Activated CD8-positive, alpha-beta memory T cell treated with anti-CD3 and anti-CD28 coated beads for 24 hours (primary cell): ENCODE data around the gene SCARB2.

Experiments used
- DNase-seq: peaks from one replicate; pipeline ENCODE4 v3.0.0-alpha.2; 2020

SCARB2 gene

DNA sequence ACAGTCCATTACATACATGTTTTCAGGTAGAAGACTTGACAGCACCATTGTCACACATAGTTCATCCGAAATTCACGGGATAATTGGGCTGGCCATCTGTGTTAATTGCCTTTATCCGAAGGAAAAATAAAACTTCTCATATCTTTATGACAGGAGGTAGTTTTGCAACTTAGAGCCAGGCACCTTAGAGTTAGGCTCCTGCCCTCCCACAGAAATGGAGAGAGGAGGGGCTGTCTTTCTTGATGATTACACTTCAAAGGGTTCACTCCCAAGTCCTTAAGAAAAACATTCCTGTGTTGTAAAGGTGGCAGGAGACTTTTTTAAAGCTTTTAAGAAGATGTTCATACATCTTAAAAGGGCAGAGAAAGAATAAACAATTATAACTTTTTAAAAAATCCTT lies 10.5 kb upstream of the SCARB2 start:
- DNase-seq = no peak

GRCh38 chr4:76219299-76220055 lies 5.9 kb upstream of the SCARB2 start:
- DNase-seq = no peak

DNA sequence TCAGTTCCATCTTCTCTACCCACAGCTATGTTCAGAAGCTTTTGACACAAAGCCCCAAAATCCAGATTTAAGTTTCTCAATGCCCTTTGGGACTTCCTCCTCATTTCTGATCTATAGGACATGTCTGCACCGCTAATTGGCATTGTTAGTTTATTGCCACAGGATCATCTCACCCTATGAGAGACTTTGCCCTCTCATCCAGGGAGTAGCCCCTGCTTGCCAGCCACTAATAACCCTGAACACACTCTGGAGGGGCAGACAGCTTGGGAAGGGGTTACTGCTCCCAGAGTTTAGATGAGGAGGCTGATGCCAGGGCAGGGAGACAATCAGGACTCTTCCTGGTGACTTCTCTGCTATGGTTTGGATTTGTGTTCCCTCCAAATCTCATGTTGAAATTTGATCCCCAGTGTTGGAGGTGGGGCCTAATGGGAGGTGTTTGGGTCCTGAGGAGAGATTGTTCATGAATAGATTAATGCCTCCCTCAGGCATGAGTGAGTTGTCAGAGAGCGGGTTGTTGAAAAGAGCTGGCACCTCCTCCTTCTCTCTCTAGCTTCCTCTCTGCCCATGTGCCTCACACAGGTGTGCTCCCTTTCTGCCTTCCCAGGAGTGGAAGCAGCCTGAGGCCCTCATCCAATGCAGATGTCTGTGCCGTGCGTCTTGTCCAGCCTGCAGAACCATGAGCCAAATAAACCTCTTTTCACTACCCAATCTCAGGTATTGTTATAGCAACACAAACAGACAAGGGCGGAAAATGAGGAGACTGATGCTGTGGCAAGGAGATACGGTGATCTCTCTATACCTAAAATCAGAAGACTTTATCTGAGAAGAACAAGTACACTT lies 3.6 kb upstream of the SCARB2 start:
- DNase-seq = no peak

DNA sequence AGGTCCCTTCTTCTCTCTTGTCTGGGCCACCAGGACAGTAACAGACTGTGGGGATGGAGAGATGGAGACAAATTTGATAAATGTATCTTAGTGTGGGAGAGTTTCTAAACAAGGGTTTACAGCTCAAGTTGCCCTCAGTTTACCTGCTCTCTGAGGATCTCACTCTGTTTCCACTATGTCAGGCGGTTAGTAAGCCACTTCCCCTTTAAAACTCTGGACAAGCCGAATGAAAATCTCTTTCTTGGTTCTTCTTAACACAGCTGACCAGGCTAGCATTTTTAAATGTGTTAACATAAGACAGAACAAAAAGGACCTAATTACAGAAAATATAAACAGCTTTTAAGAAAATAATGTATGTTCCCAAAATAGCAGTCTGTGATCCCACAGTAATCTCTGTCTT lies 2.9 kb upstream of the SCARB2 start:
- no peak for DNase-seq

- DNase-seq = no peak
Measured at GRCh38 chr4:76215077-76215476, 1.5 kb upstream of the SCARB2 start.

- no peak for DNase-seq
Measured at GRCh38 chr4:76214177-76214675, 602 bp upstream of the SCARB2 start.

DNA sequence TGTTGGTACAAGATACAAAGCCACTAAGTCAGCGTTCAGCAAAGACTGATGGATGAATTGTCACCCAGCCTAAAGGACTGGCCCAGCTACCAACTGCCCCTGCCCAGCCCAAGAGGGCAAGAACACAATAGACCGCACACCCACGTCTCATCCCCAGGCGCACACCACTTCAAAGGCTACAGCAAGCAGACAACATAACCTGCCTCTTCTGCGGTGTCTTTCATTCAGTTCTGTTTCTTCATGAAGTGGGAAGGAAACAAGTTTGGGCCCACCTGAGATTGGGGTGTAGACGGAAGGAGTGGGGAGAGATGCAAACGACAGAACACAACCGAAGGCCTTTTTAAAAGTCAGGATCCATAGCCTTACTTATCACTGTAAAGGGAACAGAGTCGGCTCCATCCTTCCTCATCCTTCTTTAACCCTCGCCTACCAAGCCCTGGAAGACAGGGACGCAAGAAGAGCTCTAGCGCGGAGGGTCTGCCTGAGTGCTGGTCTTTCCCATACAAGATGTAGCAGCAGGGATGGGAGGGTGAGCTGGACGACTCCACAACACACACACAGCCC lies 691 bp downstream of the SCARB2 start:
- DNase-seq = peak; percentile 68

GRCh38 chr4:76211769-76212708 lies 1.6 kb downstream of the SCARB2 start:
- DNase-seq = no peak

- no peak for DNase-seq
Measured at GRCh38 chr4:76210452-76210851, 3.2 kb downstream of the SCARB2 start.

- DNase-seq = no peak
Measured at GRCh38 chr4:76209881-76210280, 3.7 kb downstream of the SCARB2 start.

- DNase-seq = no peak
Measured at GRCh38 chr4:76208005-76208765, 5.4 kb downstream of the SCARB2 start.

GRCh38 chr4:76207549-76207948 lies 6.1 kb downstream of the SCARB2 start:
- DNase-seq = no peak

- DNase-seq = no peak
Measured at GRCh38 chr4:76206222-76206942, 7.2 kb downstream of the SCARB2 start.

DNA sequence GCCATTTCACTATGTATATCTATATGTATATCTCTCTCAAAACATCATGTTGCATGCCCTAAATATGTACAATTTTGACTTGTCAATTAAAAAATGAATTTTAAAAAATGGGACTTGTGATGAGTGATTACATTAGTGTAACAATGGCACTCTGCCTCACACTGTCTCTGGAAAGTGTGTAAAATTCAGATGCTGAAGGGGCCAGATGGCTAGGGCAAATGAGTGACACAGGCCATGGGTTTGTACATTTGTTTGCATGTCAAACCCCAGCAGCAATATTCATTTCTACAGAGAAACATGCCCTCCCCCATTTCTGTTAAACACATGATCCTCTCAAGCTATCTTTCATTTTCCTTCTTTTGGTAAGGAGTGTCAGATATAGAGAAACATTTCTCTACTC lies 8.1 kb downstream of the SCARB2 start:
- DNase-seq = no peak

DNA sequence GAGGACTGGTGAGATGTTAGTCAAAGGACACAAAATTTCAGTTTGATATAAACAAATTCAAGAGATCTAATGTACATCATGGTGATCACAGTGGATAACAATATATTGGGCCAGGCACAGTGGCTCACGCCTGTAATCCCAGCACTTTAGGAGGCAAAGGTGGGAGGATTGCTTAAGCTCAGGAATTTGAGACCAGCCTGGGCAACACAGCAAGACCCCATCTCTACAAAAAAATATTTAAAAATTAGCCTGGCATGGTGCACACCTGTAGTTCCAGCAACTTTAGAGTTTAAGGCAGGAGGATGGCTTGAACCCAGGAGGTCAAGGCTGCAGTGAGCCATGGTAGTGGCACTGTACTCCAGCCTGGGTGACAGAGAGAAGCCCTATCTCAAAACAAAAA lies 8.7 kb downstream of the SCARB2 start:
- no peak for DNase-seq

DNA sequence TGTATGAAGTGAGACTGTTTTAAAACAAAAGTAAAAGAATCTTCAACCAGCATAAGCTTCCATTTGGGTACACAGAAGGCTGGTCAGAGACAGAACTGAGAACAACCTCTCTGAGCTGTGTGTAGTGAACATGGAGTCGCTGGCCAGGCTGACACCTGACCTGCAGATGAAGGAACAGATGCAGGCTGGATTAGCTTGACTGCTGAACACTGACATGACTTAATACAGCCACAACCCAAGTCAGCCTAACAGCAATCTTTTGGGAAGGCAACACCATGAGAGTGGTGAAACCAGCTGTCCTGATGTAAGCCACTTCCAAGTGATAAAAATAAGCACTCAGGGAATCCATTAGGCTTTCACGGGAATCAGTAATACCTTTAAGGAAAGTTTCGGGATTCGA lies 10.1 kb downstream of the SCARB2 start:
- DNase-seq = no peak

- no peak for DNase-seq
Measured at GRCh38 chr4:76201276-76201675, 12.3 kb downstream of the SCARB2 start.

DNA sequence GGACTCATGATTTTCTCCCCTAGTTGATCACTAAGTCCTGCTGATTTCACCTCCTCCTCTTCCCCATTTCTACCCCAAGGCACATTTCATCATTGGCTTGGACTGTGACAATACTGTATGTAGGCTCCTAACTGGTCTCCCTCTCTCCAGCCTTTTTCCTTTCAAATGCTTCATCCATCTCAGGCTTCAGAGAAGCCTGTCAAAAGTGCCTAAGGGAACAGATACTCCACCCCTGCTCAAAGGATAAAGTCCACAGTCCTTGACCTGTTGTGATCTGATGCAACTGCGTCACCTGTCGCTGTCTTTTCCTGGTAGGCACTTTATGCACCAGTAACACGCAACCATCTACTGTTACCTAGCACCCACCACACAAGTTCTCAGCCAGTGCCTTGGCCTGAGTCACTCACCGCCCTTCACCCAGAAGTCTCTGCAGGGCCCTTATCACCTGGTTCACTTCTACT lies 12.8 kb downstream of the SCARB2 start:
- DNase-seq = no peak

- DNase-seq = no peak
Measured at GRCh38 chr4:76199664-76200211, 13.9 kb downstream of the SCARB2 start.

- DNase-seq = no peak
Measured at GRCh38 chr4:76198411-76199237, 15.0 kb downstream of the SCARB2 start.
